ENCODE data around the gene NFATC2. TPM values are rescaled to one million over a fixed set of nuclear protein-coding genes. Genes with fewer than 3 reads are reported as not detected.

The NFATC2 gene
- total RNA-seq, 1 experiment from 2014 or later: 0.61 TPM

GRCh38 chr20:51393571-51393970 is 148.9 kb downstream of the NFATC2 start:
- Mint-ChIP-seq H3K4me3 (no peak overlapping the region), H3K36me3 (ENCODE audit: insufficient read depth in 1 of 3, low read depth in 3 of 3) (peaks cover 0 to 2% (median 0%) of the 10 kb centered on the region in 3 experiments; a peak in 1 of 7 replicates), H3K27me3 (ENCODE audit: low read depth) (peaks cover 3% of the 10 kb centered on the region), H3K9me3 (no peaks in the 10 kb centered on the region), H3K4me1 (peaks cover 39 to 55% of the 10 kb centered on the region in 2 experiments), H3K27ac (no peak overlapping the region)
- H2BK15ac ChIP-seq (ENCODE audit: low read depth, low read length): no peak overlapping the region; the same call in 1 of the 2 replicates
- peaks cover 7% of the 10 kb centered on the region; the same call in 1 of the 2 replicates for H3K4me1 ChIP-seq (ENCODE audit: insufficient read depth, low read length)
- no peaks in the 10 kb centered on the region for H3K79me1 ChIP-seq (ENCODE audit: insufficient read depth, low read depth, low read length, poor library complexity, severe bottlenecking)
- H4K91ac ChIP-seq (ENCODE audit: insufficient read length, low read depth, low read length): no peak overlapping the region
- no peaks in the 10 kb centered on the region; the same call in 1 of the 2 replicates for H3K27me3 ChIP-seq (ENCODE audit: insufficient read depth, low read length)
- H3K23me2 ChIP-seq (ENCODE audit: insufficient read length, low read depth, low read length, poor library complexity, severe bottlenecking): no peaks in the 10 kb centered on the region
- H2BK5ac ChIP-seq (ENCODE audit: insufficient read length, low read length): no peak overlapping the region
- no peak overlapping the region for H3T11ph ChIP-seq (ENCODE audit: low read length)
- no peak for DNase-seq
- H3K23ac ChIP-seq (ENCODE audit: insufficient read length, low read depth, low read length): no peak overlapping the region
- H3K14ac ChIP-seq (ENCODE audit: insufficient read depth, low read length): no peak overlapping the region
- no peak overlapping the region for H3K18ac ChIP-seq (ENCODE audit: insufficient read length, low read depth, low read length)
- no peak overlapping the region for H3K4ac ChIP-seq (ENCODE audit: low read depth, low read length)
- H3K9ac ChIP-seq (ENCODE audit: extremely low read depth, insufficient read length, low read length): no peak overlapping the region
- no peak overlapping the region for H4K8ac ChIP-seq (replicated peaks; ENCODE audit: insufficient read length, low read depth, low read length)
- H3K56ac ChIP-seq (ENCODE audit: insufficient read length, low read depth, low read length): no peak overlapping the region
- H2BK120ac ChIP-seq (ENCODE audit: low read depth, low read length, poor library complexity, severe bottlenecking): no peak overlapping the region
- H2BK12ac ChIP-seq (ENCODE audit: insufficient read length, low read depth, low read length): no peak overlapping the region
- H3K79me2 ChIP-seq (ENCODE audit: insufficient read depth, low read length): no peaks in the 10 kb centered on the region
- no peak overlapping the region for H3K4me2 ChIP-seq (ENCODE audit: insufficient read depth, insufficient read length, low read length)
- no peak overlapping the region for H2BK20ac ChIP-seq (ENCODE audit: low read depth, low read length, poor library complexity, severe bottlenecking)
- no peaks in the 10 kb centered on the region for H4K20me1 ChIP-seq (ENCODE audit: control insufficient read depth, insufficient read depth, insufficient read length)
- no peak overlapping the region for H4K5ac ChIP-seq (ENCODE audit: insufficient read length, low read depth, low read length)
- H3K9me3 ChIP-seq (ENCODE audit: control insufficient read depth, low read depth, low read length): no peaks in the 10 kb centered on the region
- no peak overlapping the region for H3K27ac ChIP-seq (ENCODE audit: insufficient read length, low read depth, low read length)
- no peak overlapping the region for H2AFZ ChIP-seq (ENCODE audit: low read length)
- WGBS (ENCODE audit: extremely low coverage, insufficient read length, low lambda C conversion rate): no CpG with 5 or more reads among the region's 6 CpGs
- H2AK5ac ChIP-seq (ENCODE audit: insufficient read length, low read length): no peak overlapping the region
- no peak for TF ChIP-seq CTCF (conservative IDR thresholded peaks at IDR 0.05)
